Aorta (tissue), 5 donors: ENCODE measurements around the gene CCZ1. TPM values are rescaled to one million over a fixed set of nuclear protein-coding genes. Genes with fewer than 3 reads are reported as not detected.
"Not testable (repeated sequence)": the region's sequence is repeated elsewhere in the genome, so short reads cannot be mapped to it uniquely, and the experiment has no call there.

Source experiments
- ATAC-seq: fragments of 200-7000 bp; cut with Tn5 transposase; one replicate; pipeline ENCODE4 v1.9.1; 2022; ENCODE audit warnings: moderate library complexity; ENCODE audit not compliant: low FRiP score
- DNase-seq, 2 donors: peaks; one replicate each; pipeline ENCODE4 v3.0.0-alpha.2; 2020
- H3K27ac ChIP-seq, 2 donors: one replicate each; pipeline ENCODE4 v1.5.1; 2013; ENCODE audit warnings: low read length in 2 of 2, mild to moderate bottlenecking in 2 of 2, moderate library complexity in 2 of 2, control low read depth in 1 of 2, inconsistent platforms in 1 of 2, low read depth in 1 of 2
- H3K27me3 ChIP-seq, 2 donors: one replicate each; pipeline ENCODE4 v1.6.1; 2013; ENCODE audit warnings: control low read depth in 1 of 2, low read length in 1 of 2, mild to moderate bottlenecking in 1 of 2, moderate library complexity in 1 of 2; ENCODE audit not compliant: insufficient read depth in 2 of 2, control insufficient read depth in 1 of 2
- H3K36me3 ChIP-seq, 2 donors: one replicate each; pipeline ENCODE4 v1.6.1; 2013; ENCODE audit warnings: control low read depth in 1 of 2, low read length in 1 of 2, mild to moderate bottlenecking in 1 of 2; ENCODE audit not compliant: insufficient read depth in 2 of 2, control insufficient read depth in 1 of 2
- H3K4me1 ChIP-seq, 2 donors: one replicate each; pipeline ENCODE4 v1.6.1; 2013; ENCODE audit warnings: low read length in 2 of 2, control low read depth in 1 of 2, mild to moderate bottlenecking in 1 of 2, moderate library complexity in 1 of 2; ENCODE audit not compliant: insufficient read depth in 2 of 2, control insufficient read depth in 1 of 2
- H3K4me3 ChIP-seq, 2 donors: one replicate each; pipeline ENCODE4 v1.5.1; 2013; ENCODE audit warnings: low read length in 2 of 2, control low read depth in 1 of 2, mild to moderate bottlenecking in 1 of 2
- H3K9me3 ChIP-seq: one replicate; pipeline ENCODE4 v1.6.1; 2013; ENCODE audit warnings: mild to moderate bottlenecking, low read length; ENCODE audit not compliant: control insufficient read depth
- WGBS, 2 donors: extraction: QIAGEN DNeasy Blood & Tissue Kit; methylation state at CpG; one replicate each; pipeline ENCODE4 v1.1.7; 2013; 5-methylcytosine and 5-hydroxymethylcytosine counted together
- intact Hi-C, 2 donors: fragments of 100-400 bp; cut with DNase I; formaldehyde crosslinking; loops; one replicate each; pipeline versions ENCODE4 v1.14.2 to v1.15.0; 2022
- long read RNA-seq, 2 donors: library from polyadenylated mRNA; unstranded; transcript quantifications; one replicate each; pipeline ENCODE4 v2.0.0, GENCODE V29; 2020 to 2021
- polyA plus RNA-seq, 2 donors: library from polyadenylated mRNA; stranded (reverse); fragments of 200-250 nt; gene quantifications; one replicate each; pipeline ENCODE4 v1.2.3, GENCODE V29; 2013
- total RNA-seq, 2 donors: library from RNA; stranded (reverse); fragmentation: NEBNext Ultra II Directional; extraction: Animal tissue kit (Norgen Biotek cat#: 25700); gene quantifications; one replicate each; pipeline ENCODE4 v1.2.1, GENCODE V29; 2021
- donor health status: healthy with polysubstance abuse.
- donor health status: Bipolar disorder and iron deficiency.
- donor health status: DM: no; HTN: no; CAD: no.
- donor health status: DM: no; HTN: no; CAD: no.
- donor health status: DM: yes; HTN: yes; CAD: no.

CCZ1 gene
- 10 to 100 TPM; 67.0 to 67.1 TPM for total RNA-seq
- 10 to 100 TPM; 55.8 to 60.9 TPM for polyA plus RNA-seq
- long read RNA-seq, donor 1, transcript CCZ1-201 (15 exons, 1,802 nt), result major isoform, 14 of 17 reads
- long read RNA-seq, donor 1, partial matches to known transcripts, result 1 of 17 reads
- long read RNA-seq, donor 1, other reads (novel, unspliced or antisense), result 1 of 17 reads
- long read RNA-seq, donor 2, transcript CCZ1-201 (15 exons, 1,802 nt), result major isoform, 33 of 46 reads
- long read RNA-seq, donor 2, partial matches to known transcripts, result 3 of 46 reads
- long read RNA-seq, donor 2, other reads (novel, unspliced or antisense), result 9 of 46 reads

DNA sequence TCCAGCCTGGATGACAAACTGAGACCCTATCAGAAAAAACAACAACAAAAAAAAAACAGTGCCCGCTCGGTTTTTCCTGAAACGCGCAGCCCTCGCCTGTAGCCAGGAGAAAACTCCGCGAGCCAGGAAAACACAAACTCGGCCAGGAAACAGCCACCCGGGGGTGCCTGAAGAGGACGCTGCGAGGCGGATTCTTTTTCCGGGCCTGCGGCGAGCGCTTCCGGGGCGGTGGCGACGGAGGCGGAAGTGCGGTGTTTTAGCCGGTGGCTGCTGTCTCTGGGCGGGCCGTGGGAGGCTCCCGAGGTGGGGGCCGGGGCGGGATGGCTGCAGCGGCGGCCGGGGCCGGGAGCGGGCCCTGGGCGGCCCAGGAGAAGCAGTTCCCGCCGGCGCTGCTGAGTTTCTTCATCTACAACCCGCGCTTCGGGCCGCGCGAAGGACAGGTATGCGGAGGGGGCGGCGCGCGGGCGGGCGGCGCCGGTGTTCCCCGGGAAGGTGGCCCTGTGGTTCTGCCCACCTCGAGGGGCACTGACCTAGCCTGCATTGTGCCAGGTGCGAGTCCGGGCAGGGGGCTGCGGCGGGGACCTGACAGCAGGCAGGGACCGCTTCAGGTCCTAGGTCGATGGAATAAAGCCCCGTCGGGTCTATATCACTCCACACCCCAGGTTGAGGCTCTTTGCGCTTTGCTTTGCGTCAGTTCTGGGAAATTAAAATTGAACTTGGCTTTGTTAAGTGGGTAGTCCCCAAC lies at the start of gene CCZ1:
TSS of gene CCZ1 (plus strand) at position 254 of the 745 bp plus-strand sequence. CDS start at position 321, 67 bp downstream.
- intact Hi-C loops, H3K27ac ChIP-seq, H3K4me1 ChIP-seq, H3K27me3 ChIP-seq, H3K36me3 ChIP-seq, H3K9me3 ChIP-seq: not testable (repeated sequence)
- peak; percentile 58 to 89 for DNase-seq
- ATAC-seq, result peak; percentile 92
- H3K4me3 ChIP-seq, result peak within 1 kb of the TSS in 1 of 2 donors; percentile 12
- 0% methylated on average over 11 to 26 of the region's 64 CpGs for WGBS, 2 donors

DNA sequence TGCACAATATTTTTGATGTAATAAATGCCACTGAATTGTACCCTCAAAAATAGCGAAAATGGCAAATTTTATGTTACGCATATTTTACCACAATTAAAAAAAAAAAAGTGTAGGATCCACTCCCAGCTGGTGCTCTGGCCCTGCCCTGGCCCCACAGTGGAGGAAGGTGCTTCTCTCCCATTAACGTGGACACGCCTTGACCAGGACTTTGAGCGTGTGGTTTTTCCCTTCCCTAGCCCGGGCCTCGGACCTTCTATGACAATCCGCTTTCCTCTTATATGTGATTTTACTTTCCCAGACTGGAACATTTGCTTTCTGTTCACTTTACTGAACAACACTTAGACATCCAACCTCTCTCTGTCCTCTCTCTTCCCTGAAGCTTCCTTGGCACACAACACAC lies 47.6 kb upstream of the CCZ1 start:
- WGBS, 2 donors, result 90 to 96% methylated on average over 8 of the region's 8 CpGs
- no peak overlapping the region for H3K27ac ChIP-seq
- ATAC-seq (no peak), DNase-seq (no peak)
- H3K4me1 ChIP-seq, result no peaks in the 10 kb centered on the region
- no peak overlapping the region for H3K4me3 ChIP-seq
- H3K9me3 ChIP-seq, result no peaks in the 10 kb centered on the region
- H3K36me3 ChIP-seq, result no peaks in the 10 kb centered on the region
- intact Hi-C loops, result loop anchor here in 1 of 2 donors (10.0 kb wide), 1 partner anchor 134 kb away; no protein-coding TSS in a partner anchor
- no peaks in the 10 kb centered on the region for H3K27me3 ChIP-seq

DNA sequence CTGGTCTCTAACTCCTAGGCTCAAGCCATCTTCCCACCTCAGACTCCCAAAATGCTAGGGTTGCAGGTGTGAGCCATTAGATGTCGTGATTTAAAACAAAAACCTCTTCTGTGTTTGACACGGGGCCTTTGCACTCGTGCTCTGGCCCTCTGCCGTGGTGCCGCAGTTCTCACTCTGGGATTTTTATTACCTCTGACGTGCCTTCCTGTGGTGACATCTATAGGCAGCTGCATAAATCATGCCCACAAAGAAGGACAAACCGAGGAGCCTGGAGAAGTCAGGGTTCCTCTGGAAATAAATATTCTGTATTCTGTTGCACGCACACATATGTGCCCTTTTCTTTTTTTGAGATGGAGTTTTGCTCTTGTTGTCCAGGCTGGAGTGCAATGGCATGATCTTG lies 43.8 kb upstream of the CCZ1 start:
- Histone ChIP-seq H3K27me3 (no peaks in the 10 kb centered on the region), H3K36me3 (no peaks in the 10 kb centered on the region), H3K4me1 (no peaks in the 10 kb centered on the region), H3K9me3 (no peaks in the 10 kb centered on the region), H3K4me3 (no peak overlapping the region), H3K27ac (no peak overlapping the region)
- no peak for DNase-seq
- no peak for ATAC-seq
- intact Hi-C loops, result loop anchor here in 1 of 2 donors (10.0 kb wide), 1 partner anchor 130 kb away; no protein-coding TSS in a partner anchor
- 70 to 84% methylated on average over 8 of the region's 8 CpGs for WGBS, 2 donors

DNA sequence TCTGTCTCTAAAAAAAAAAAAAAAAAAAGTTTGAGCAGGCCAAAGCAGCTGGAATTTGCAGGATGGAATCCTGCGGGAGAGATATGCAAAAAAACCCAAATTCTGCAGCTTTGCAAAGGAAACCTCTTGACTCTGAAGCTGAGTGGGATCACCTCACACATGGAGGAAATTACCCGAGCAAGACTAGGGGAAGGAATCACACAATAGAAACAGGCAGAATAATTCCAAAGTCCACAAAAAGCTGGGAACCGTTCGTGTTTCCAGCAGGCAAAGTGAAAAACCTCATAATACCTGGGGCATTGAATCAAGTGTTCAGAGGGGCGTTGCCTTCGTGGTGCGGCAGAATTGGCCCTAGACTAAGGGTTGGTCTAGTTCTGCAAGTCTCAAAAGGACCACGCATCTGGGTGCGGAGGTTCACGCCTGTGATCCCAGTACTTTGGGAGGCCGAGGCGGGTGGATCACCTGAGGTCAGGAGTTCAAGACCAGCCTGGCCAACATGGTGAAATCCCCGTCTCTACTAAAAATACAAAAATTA lies 41.4 kb upstream of the CCZ1 start:
- ATAC-seq, H3K36me3 ChIP-seq, H3K27me3 ChIP-seq, H3K9me3 ChIP-seq, H3K4me1 ChIP-seq, H3K4me3 ChIP-seq, DNase-seq, H3K27ac ChIP-seq: not testable (repeated sequence)
- 69% methylated on average over 13 of the region's 13 CpGs for WGBS, 2 donors
- intact Hi-C loops, result loop anchor here in 1 of 2 donors (10.0 kb wide), 1 partner anchor 128 kb away; no protein-coding TSS in a partner anchor

DNA sequence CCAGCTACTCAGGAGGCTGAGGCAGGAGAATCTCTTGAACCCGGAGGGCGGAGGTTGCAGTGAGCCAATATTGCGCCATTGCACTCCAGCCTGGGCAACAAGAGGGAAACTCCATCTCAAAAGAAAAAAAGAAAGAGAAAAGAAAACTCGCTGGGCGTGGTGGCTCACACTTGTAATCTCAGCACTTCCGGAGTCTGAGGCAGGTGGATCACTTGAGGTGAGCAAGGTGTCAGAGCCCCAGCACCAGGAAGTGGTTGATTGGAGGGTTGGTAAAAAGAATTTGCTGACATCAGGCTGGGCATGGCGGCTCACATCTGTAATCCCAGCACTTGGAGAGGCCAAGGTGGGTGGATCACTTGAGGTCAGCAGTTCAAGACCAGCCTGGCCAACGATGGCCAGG lies 40.0 kb upstream of the CCZ1 start:
- intact Hi-C loops, result loop anchor here in 1 of 2 donors (10.0 kb wide), 1 partner anchor 126 kb away; no protein-coding TSS in a partner anchor
- WGBS, 2 donors, result 81 to 92% methylated on average over 8 of the region's 8 CpGs
- ATAC-seq, H3K4me1 ChIP-seq, H3K36me3 ChIP-seq, H3K27me3 ChIP-seq, H3K9me3 ChIP-seq, H3K4me3 ChIP-seq, H3K27ac ChIP-seq, DNase-seq: not testable (repeated sequence)

DNA sequence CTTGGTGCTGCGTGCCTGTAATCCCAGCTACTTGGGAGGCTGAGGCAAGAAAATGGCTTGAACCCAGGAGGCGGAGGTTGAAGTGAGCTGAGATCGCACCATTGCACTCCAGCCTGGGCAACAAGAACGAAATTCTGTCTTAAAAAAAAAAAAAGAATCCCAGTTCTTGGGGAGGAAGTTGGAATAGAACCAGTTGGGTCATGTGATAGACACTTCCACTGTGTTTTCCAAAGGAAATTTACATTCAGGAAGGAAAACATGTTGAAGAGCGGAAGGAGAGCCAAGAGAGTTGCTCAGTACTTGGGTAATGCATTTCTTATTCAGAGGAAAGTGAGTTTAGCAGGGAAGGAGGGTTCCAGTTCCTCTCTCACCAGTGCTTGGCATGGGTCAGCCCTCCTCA lies 37.3 kb upstream of the CCZ1 start:
- 90 to 91% methylated on average over 5 of the region's 5 CpGs for WGBS, 2 donors
- H3K4me1 ChIP-seq, ATAC-seq, H3K9me3 ChIP-seq, DNase-seq, H3K4me3 ChIP-seq, intact Hi-C loops, H3K27ac ChIP-seq, H3K27me3 ChIP-seq, H3K36me3 ChIP-seq: not testable (repeated sequence)

DNA sequence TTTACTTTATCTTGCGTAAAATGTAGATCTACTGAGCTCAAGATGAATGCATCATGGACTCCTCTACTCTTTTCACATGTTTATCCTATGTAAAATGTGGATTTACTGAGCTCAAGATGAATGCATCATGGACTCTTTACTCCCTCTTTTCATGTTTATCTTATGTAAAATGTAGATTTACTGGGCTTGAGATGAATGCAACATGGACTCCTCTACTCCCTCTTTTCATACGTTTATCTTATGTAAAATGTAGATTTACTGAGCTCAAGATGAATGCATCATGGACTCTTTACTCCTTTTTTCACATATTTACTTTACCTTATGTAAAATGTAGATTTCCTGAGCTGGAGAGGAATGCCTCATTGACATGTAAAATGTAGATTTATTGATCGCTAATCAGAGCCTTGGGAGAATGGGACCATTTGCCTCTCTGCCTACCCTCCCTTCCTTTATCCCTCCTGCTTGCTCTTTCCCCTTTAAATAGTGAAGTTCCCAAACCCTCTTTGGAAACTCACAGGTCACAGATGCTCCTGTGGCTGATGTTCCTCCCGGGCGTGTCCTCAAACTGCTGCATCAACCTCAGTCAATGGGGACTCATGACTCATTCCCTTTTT lies 35.7 kb upstream of the CCZ1 start:
- intact Hi-C loops, H3K36me3 ChIP-seq, ATAC-seq, H3K27ac ChIP-seq, H3K27me3 ChIP-seq, H3K9me3 ChIP-seq, DNase-seq, H3K4me3 ChIP-seq, H3K4me1 ChIP-seq: not testable (repeated sequence)
- WGBS, 2 donors, result 82 to 88% methylated on average over 5 of the region's 5 CpGs

DNA sequence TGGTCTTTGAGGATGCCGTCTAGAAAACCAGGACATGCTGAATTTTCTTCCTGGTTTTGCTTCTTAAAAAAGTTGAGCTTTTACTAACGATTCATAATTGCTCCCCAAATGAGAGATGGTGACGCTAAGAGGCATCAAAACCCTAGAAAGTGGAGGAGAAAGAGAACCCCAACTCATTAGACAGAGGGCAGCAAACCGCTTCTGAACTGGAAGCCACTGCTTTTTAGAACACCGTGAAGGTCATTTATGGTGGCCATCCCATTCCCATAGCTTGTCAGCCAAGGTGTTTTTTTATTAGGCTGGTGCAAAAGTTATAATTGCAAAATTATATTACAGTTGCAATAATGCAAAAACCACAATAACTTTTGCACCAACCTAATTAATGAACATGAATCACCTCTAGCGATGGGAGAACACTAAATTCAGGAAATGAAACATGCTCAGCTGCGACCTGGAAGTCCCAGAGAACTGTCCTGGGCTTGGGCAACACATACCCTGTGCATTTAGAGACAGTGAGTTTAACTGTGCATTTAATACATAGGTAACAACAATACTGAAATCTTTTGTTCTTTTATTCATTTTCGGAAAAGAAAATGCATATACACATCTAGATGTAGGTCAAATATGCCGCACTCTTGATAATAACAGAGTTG lies 33.1 kb upstream of the CCZ1 start:
- intact Hi-C loops, ATAC-seq, H3K36me3 ChIP-seq, H3K27me3 ChIP-seq, H3K4me3 ChIP-seq, H3K4me1 ChIP-seq, H3K9me3 ChIP-seq, DNase-seq, H3K27ac ChIP-seq: not testable (repeated sequence)
- WGBS, 2 donors, result 72 to 75% methylated on average over 9 of the region's 9 CpGs
